H9 (cell line): ENCODE results near the gene VILL. TPM values are rescaled to one million over a fixed set of nuclear protein-coding genes. Genes with fewer than 3 reads are reported as not detected.
A peak's percentile ranks its signal among the peaks of the same experiment; 100 is the strongest.

ENCODE experiments used
- DNase-seq: peaks from one replicate; pipeline ENCODE4 v3.0.0-alpha.2; 2017
- H2AFZ ChIP-seq: one replicate; pipeline ENCODE4 v1.6.1; 2013; ENCODE audit warnings: mild to moderate bottlenecking, low read length, control low read depth, moderate library complexity
- H2AK5ac ChIP-seq: 2 replicates; pipeline ENCODE4 v1.6.1; 2013; ENCODE audit warnings: low read length, control low read depth, mixed read lengths; ENCODE audit not compliant: insufficient read length
- H2BK120ac ChIP-seq: one replicate; pipeline ENCODE4 v1.6.1; 2013; ENCODE audit warnings: low read depth, mild to moderate bottlenecking, low read length, control low read depth, inconsistent platforms; ENCODE audit not compliant: poor library complexity, severe bottlenecking
- H2BK12ac ChIP-seq: 2 replicates; pipeline ENCODE4 v1.6.1; 2013; ENCODE audit warnings: low read length, control low read depth, mixed read lengths, low read depth; ENCODE audit not compliant: insufficient read length
- H2BK15ac ChIP-seq: 2 replicates; pipeline ENCODE4 v1.6.1; 2013; ENCODE audit warnings: low read depth, low read length, control low read depth
- H2BK20ac ChIP-seq: one replicate; pipeline ENCODE4 v1.6.1; 2013; ENCODE audit warnings: low read depth, mild to moderate bottlenecking, low read length, control low read depth, inconsistent platforms; ENCODE audit not compliant: poor library complexity, severe bottlenecking
- H2BK5ac ChIP-seq: 2 replicates; pipeline ENCODE4 v1.6.1; 2013; ENCODE audit warnings: low read length, control low read depth, mixed read lengths; ENCODE audit not compliant: insufficient read length
- H3K14ac ChIP-seq: 2 replicates; pipeline ENCODE4 v1.6.1; 2013; ENCODE audit warnings: low read length, control low read depth; ENCODE audit not compliant: insufficient read depth
- H3K18ac ChIP-seq: 2 replicates; pipeline ENCODE4 v1.6.1; 2013; ENCODE audit warnings: low read depth, mild to moderate bottlenecking, mixed read lengths, low read length, control low read depth; ENCODE audit not compliant: insufficient read length
- H3K23ac ChIP-seq: 2 replicates; pipeline ENCODE4 v1.6.1; 2013; ENCODE audit warnings: low read length, control low read depth, mixed read lengths, low read depth; ENCODE audit not compliant: insufficient read length
- H3K23me2 ChIP-seq: 2 replicates; pipeline ENCODE4 v1.6.1; 2013; ENCODE audit warnings: low read depth, mild to moderate bottlenecking, mixed read lengths, low read length, control low read depth; ENCODE audit not compliant: insufficient read length, poor library complexity, severe bottlenecking
- H3K27ac ChIP-seq: 2 replicates; pipeline ENCODE4 v1.5.1; 2013; ENCODE audit warnings: low read length, control low read depth, mixed read lengths, low read depth; ENCODE audit not compliant: insufficient read length
- H3K27me3 ChIP-seq: 2 replicates; pipeline ENCODE4 v1.6.1; 2013; ENCODE audit warnings: low read length, control low read depth, inconsistent platforms; ENCODE audit not compliant: insufficient read depth
- H3K4ac ChIP-seq: 2 replicates; pipeline ENCODE4 v1.6.1; 2013; ENCODE audit warnings: low read depth, mild to moderate bottlenecking, control low read depth, inconsistent platforms, low read length, moderate library complexity
- H3K4me1 ChIP-seq: 2 replicates; pipeline ENCODE4 v1.6.1; 2013; ENCODE audit warnings: low read length, control low read depth, inconsistent platforms; ENCODE audit not compliant: insufficient read depth
- H3K4me2 ChIP-seq: 2 replicates; pipeline ENCODE4 v1.6.1; 2013; ENCODE audit warnings: low read length, control low read depth, mixed read lengths; ENCODE audit not compliant: insufficient read length, insufficient read depth
- H3K56ac ChIP-seq: 2 replicates; pipeline ENCODE4 v1.6.1; 2013; ENCODE audit warnings: low read depth, mild to moderate bottlenecking, mixed read lengths, low read length, control low read depth; ENCODE audit not compliant: insufficient read length
- H3K79me1 ChIP-seq: 2 replicates; pipeline ENCODE4 v1.6.1; 2013; ENCODE audit warnings: low read depth, mild to moderate bottlenecking, moderate library complexity, low read length, control low read depth, inconsistent platforms; ENCODE audit not compliant: insufficient read depth, poor library complexity, severe bottlenecking
- H3K79me2 ChIP-seq: 2 replicates; pipeline ENCODE4 v1.6.1; 2013; ENCODE audit warnings: low read length, control low read depth, inconsistent platforms; ENCODE audit not compliant: insufficient read depth
- H3K9ac ChIP-seq: 2 replicates; pipeline ENCODE4 v1.6.1; 2013; ENCODE audit warnings: low read length, control low read depth, mixed read lengths; ENCODE audit not compliant: insufficient read length; ENCODE audit errors: extremely low read depth
- H3K9me3 ChIP-seq: one replicate; pipeline ENCODE4 v1.6.1; 2013; ENCODE audit warnings: low read depth, low read length, inconsistent platforms; ENCODE audit not compliant: control insufficient read depth
- H3T11ph ChIP-seq: one replicate; pipeline ENCODE4 v1.6.1; 2013; ENCODE audit warnings: mild to moderate bottlenecking, low read length, control low read depth, inconsistent platforms
- H4K20me1 ChIP-seq: one replicate; pipeline ENCODE4 v1.6.1; 2013; ENCODE audit not compliant: control insufficient read depth, insufficient read length, insufficient read depth
- H4K5ac ChIP-seq: 2 replicates; pipeline ENCODE4 v1.6.1; 2013; ENCODE audit warnings: low read depth, mild to moderate bottlenecking, mixed read lengths, low read length, control low read depth; ENCODE audit not compliant: insufficient read length
- H4K8ac ChIP-seq: replicated peaks from 2 replicates; pipeline ENCODE4 v1.6.1; 2013; ENCODE audit warnings: low read length, control low read depth, mixed read lengths, low read depth; ENCODE audit not compliant: insufficient read length
- H4K91ac ChIP-seq: 2 replicates; pipeline ENCODE4 v1.6.1; 2013; ENCODE audit warnings: low read depth, mild to moderate bottlenecking, moderate library complexity, mixed read lengths, low read length, control low read depth; ENCODE audit not compliant: insufficient read length
- H3K27ac Mint-ChIP-seq, 3 experiments: 2 replicates in 2 of 3; 3 replicates in 1 of 3; pipeline ENCODE4 v1.8.0; 2020 to 2021; ENCODE audit warnings: mixed read lengths in 3 of 3, mild to moderate bottlenecking in 1 of 3, moderate library complexity in 1 of 3
- H3K27me3 Mint-ChIP-seq: 2 replicates; pipeline ENCODE4 v1.8.0; 2021; ENCODE audit warnings: low read depth, mild to moderate bottlenecking, moderate library complexity, mixed read lengths
- H3K36me3 Mint-ChIP-seq, 3 experiments: 2 replicates in 2 of 3; 3 replicates in 1 of 3; pipeline ENCODE4 v1.8.0; 2020 to 2021; ENCODE audit warnings: low read depth in 3 of 3, mixed read lengths in 3 of 3; ENCODE audit not compliant: insufficient read depth in 1 of 3
- H3K4me1 Mint-ChIP-seq, 2 experiments: 2 replicates each; pipeline ENCODE4 v1.8.0; 2020; ENCODE audit warnings: mixed read lengths in 2 of 2
- H3K4me3 Mint-ChIP-seq, 2 experiments: 2 replicates in 1 of 2; 3 replicates in 1 of 2; pipeline ENCODE4 v1.8.0; 2020 to 2021; ENCODE audit warnings: mild to moderate bottlenecking in 2 of 2, mixed read lengths in 2 of 2, moderate library complexity in 1 of 2
- H3K9me3 Mint-ChIP-seq, 2 experiments: 2 replicates in 1 of 2; 3 replicates in 1 of 2; pipeline ENCODE4 v1.8.0; 2020; ENCODE audit warnings: mild to moderate bottlenecking in 2 of 2, mixed read lengths in 2 of 2, moderate library complexity in 1 of 2
- CTCF ChIP-seq: fragments of 200-600 bp; sonication (generic); conservative IDR thresholded peaks from 3 replicates; pipeline ENCODE4 v1.8.0; 2021; ENCODE audit warnings: antibody characterized with exemption, mild to moderate bottlenecking
- WGBS: extraction: QIAGEN DNeasy Blood & Tissue Kit; methylation state at CpG from one replicate; pipeline ENCODE4 v1.1.7; 2013; ENCODE audit warnings: missing lambda C conversion rate, low lambda C conversion rate, mixed read lengths; ENCODE audit not compliant: insufficient read length; ENCODE audit errors: extremely low coverage; 5-methylcytosine and 5-hydroxymethylcytosine counted together
- total RNA-seq: library from RNA; stranded (reverse); gene quantifications from 2 replicates; pipeline ENCODE4 v1.2.1, GENCODE V29; 2021

Gene VILL
- total RNA-seq, 1 experiment from 2014 or later: 3.2 TPM

GRCh38 chr3:38021196-38021595 is 30.6 kb downstream of the VILL start:
- H3K9me3 ChIP-seq: no peaks in the 10 kb centered on the region
- no peak overlapping the region for H3K9ac ChIP-seq
- no peaks in the 10 kb centered on the region for H3K79me2 ChIP-seq
- H3K27me3 Mint-ChIP-seq: peaks cover 6% of the 10 kb centered on the region
- H3K4me2 ChIP-seq: no peak overlapping the region
- no peak overlapping the region for H4K91ac ChIP-seq
- no peak overlapping the region for H2BK12ac ChIP-seq
- no peak overlapping the region for H2BK5ac ChIP-seq
- H3K27me3 ChIP-seq: no peaks in the 10 kb centered on the region; the same call in 1 of the 2 replicates
- peaks cover 13 to 14% of the 10 kb centered on the region in 2 experiments for H3K4me1 Mint-ChIP-seq
- H3T11ph ChIP-seq: no peak overlapping the region
- no peak overlapping the region for H4K5ac ChIP-seq
- no peaks in the 10 kb centered on the region for H4K20me1 ChIP-seq
- H3K27ac Mint-ChIP-seq: no peak overlapping the region
- no peak overlapping the region; the same call in 1 of the 2 replicates for H3K14ac ChIP-seq
- peaks cover 5% of the 10 kb centered on the region for H3K23me2 ChIP-seq
- no peak overlapping the region for H2BK15ac ChIP-seq
- no peak overlapping the region for H3K27ac ChIP-seq
- no peaks in the 10 kb centered on the region for H3K79me1 ChIP-seq
- H3K23ac ChIP-seq: no peak overlapping the region
- H3K9me3 Mint-ChIP-seq: no peaks in the 10 kb centered on the region
- TF ChIP-seq CTCF: no peak
- no peak overlapping the region for H3K4ac ChIP-seq
- peaks cover under 1 to 14% (median 5%) of the 10 kb centered on the region in 3 experiments; a peak in 6 of 7 replicates for H3K36me3 Mint-ChIP-seq
- no peak overlapping the region for H3K4me3 Mint-ChIP-seq
- H4K8ac ChIP-seq: no peak overlapping the region
- DNase-seq: peak; percentile 15
- H2BK120ac ChIP-seq: no peak overlapping the region
- no CpG with 5 or more reads among the region's 4 CpGs for WGBS
- H2BK20ac ChIP-seq: no peak overlapping the region
- H3K18ac ChIP-seq: no peak overlapping the region
- H3K56ac ChIP-seq: no peak overlapping the region
- no peak overlapping the region for H2AFZ ChIP-seq
- no peaks in the 10 kb centered on the region for H3K4me1 ChIP-seq
- H2AK5ac ChIP-seq: no peak overlapping the region
